Measurements from ENCODE around the gene PRM2. TPM values are rescaled to one million over a fixed set of nuclear protein-coding genes. Genes with fewer than 3 reads are reported as not detected.

PRM2 gene
- total RNA-seq, 4 donors from 2014 or later: not detected

- no peak for ATAC-seq
- Histone ChIP-seq H3K36me3 (no peaks in the 10 kb centered on the region), H3K27me3 (no peaks in the 10 kb centered on the region), H3K4me3 (no peak overlapping the region), H3K9me3 (no peaks in the 10 kb centered on the region), H3K27ac (no peak overlapping the region), H3K4me1 (peaks cover 0 to 4% (median 0%) of the 10 kb centered on the region in 3 donors)
- TF ChIP-seq CTCF (IDR thresholded peaks at IDR 0.05): no peak
- no peak for TF ChIP-seq EP300 (IDR thresholded peaks at IDR 0.05)
- no peak for TF ChIP-seq POLR2AphosphoS5 (IDR thresholded peaks at IDR 0.05)
- no peak for TF ChIP-seq POLR2A (IDR thresholded peaks at IDR 0.05)
- WGBS, 2 donors (ENCODE audit: low coverage in 1 of 2): 60 to 85% methylated on average over 1 to 2 of the region's 2 CpGs
Measured at GRCh38 chr16:11285842-11286241, 9.6 kb upstream of the PRM2 start.

- TF ChIP-seq EP300 (IDR thresholded peaks at IDR 0.05): no peak
- TF ChIP-seq POLR2A (IDR thresholded peaks at IDR 0.05): no peak
- TF ChIP-seq POLR2AphosphoS5 (IDR thresholded peaks at IDR 0.05): no peak
- no peak for TF ChIP-seq CTCF (IDR thresholded peaks at IDR 0.05)
- WGBS, 2 donors (ENCODE audit: low coverage in 1 of 2): 20 to 38% methylated on average over 2 to 4 of the region's 4 CpGs
- no peaks in the 10 kb centered on the region for H3K27me3 ChIP-seq
- no peak for ATAC-seq
- no peaks in the 10 kb centered on the region for H3K36me3 ChIP-seq
- H3K27ac ChIP-seq: no peak overlapping the region
- no peak overlapping the region for H3K4me3 ChIP-seq
- H3K4me1 ChIP-seq: peaks cover 0 to 4% (median 0%) of the 10 kb centered on the region in 3 donors
- no peaks in the 10 kb centered on the region for H3K9me3 ChIP-seq
Measured at GRCh38 chr16:11283820-11284248, 7.6 kb upstream of the PRM2 start.

- no peak within 1 kb of the TSS for H3K4me3 ChIP-seq
- H3K4me1 ChIP-seq: peaks cover 0 to 4% (median 0%) of the 10 kb centered on the region in 3 donors
- no peak within 1 kb of the TSS for H3K27ac ChIP-seq
- H3K36me3 ChIP-seq: no peaks in the 10 kb centered on the region
- WGBS, 2 donors (ENCODE audit: low coverage in 1 of 2): 79 to 87% methylated on average over 3 to 15 of the region's 25 CpGs
- no peaks in the 10 kb centered on the region for H3K27me3 ChIP-seq
- ATAC-seq: no peak
- TF ChIP-seq POLR2A (IDR thresholded peaks at IDR 0.05): no peak
- no peak for TF ChIP-seq EP300 (IDR thresholded peaks at IDR 0.05)
- no peak for TF ChIP-seq CTCF (IDR thresholded peaks at IDR 0.05)
- peaks cover 0 to 3% (median 0%) of the 10 kb centered on the region in 3 donors for H3K9me3 ChIP-seq
Measured at GRCh38 chr16:11280616-11281522, 4.6 kb upstream of the PRM2 start, which contains the start of gene PRM1. Gene PRM1 (minus strand): TSS chr16:11281330. CDS start chr16:11281238, 92 bp downstream.

GRCh38 chr16:11278681-11279628 lies 2.7 kb upstream of the PRM2 start:
- no peak overlapping the region for H3K4me3 ChIP-seq
- TF ChIP-seq POLR2A (IDR thresholded peaks at IDR 0.05) (no peak), EP300 (IDR thresholded peaks at IDR 0.05) (no peak), POLR2AphosphoS5 (IDR thresholded peaks at IDR 0.05) (no peak), CTCF (IDR thresholded peaks at IDR 0.05) (no peak)
- no peak for ATAC-seq
- no peaks in the 10 kb centered on the region for H3K27me3 ChIP-seq
- H3K9me3 ChIP-seq: peaks cover 0 to 3% (median 0%) of the 10 kb centered on the region in 3 donors
- no peak overlapping the region for H3K27ac ChIP-seq
- H3K4me1 ChIP-seq: peaks cover 0 to 4% (median 0%) of the 10 kb centered on the region in 3 donors
- H3K36me3 ChIP-seq: no peaks in the 10 kb centered on the region
- WGBS, 2 donors (ENCODE audit: low coverage in 1 of 2): 89 to 90% methylated on average over 2 to 5 of the region's 7 CpGs

Measured in gastroesophageal sphincter (tissue), 4 donors.